RPMI8226 (cell line): ENCODE results near the gene TSPAN19.
"Not testable (repeated sequence)": the region's sequence is repeated elsewhere in the genome, so short reads cannot be mapped to it uniquely, and the experiment has no call there.

Source experiments
- DNase-seq: peaks from one replicate; pipeline ENCODE4 v3.0.0-alpha.2; 2015

Gene TSPAN19

GRCh38 chr12:85036234-85036707, at the start of gene TSPAN19, which contains the start of gene LRRIQ1:
Gene TSPAN19, minus strand, starts transcription at chr12:85036277. Its CDS starts 6,331 bp downstream, at chr12:85029946.
Gene LRRIQ1, plus strand, starts transcription at chr12:85036351. Its CDS starts 1,826 bp downstream, at chr12:85038177.
- peak; percentile 66 for DNase-seq

DNA sequence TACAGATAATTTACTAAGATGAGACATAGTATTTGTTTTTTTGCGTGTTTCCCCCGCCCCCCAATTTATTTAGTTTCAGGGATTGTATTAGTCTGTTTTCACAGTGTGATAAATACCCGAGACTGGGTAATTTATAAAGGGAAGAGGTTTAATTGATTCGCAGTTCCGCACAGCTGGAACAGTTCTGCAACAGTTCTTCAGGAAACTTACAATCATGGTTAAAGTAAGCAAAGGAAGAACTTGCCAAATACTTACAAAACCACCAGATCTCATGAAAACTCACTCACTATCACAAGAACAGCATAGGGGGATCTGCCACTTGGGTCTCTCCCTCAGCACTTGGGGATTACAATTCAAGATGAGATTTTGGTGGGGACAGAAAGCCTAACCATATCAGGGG, 49.0 kb upstream of the TSPAN19 start:
- DNase-seq: no peak

DNA sequence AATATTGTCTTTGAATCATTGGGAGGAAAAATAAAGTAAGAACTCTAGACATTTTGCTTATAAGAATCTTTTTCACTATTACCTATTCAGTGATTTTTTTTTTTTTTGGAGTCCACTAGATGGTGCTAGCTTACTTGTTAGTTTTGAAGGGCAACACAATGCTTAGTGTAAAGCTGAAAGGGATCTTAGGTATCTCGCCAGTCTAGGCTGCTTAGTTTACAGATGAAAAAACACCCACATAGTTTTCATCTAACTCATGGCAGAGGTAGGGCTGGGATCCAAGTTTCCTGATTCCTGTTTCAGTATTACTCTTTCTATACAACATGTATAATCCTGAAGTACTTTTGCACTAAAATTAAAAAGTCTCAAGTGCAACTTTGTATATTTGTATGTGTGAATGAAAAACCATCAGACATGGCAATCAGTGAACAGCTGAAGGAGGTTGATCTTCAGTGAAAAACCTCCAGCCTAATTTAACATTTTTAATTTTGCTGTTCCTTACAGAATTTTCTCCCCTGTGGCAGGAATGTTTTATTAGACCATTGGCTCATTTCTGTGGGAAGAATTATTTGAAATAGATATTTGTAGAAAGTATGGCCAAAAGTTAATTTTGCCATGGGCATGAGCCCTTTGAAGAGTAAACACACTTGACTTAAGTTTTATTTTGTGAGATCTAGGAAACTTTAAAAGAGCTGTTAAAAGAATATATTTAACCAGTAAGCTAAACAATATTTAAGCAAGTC, 40.8 kb upstream of the TSPAN19 start:
- DNase-seq: peak; percentile 23

- no peak for DNase-seq
Observed at GRCh38 chr12:85072826-85073225, 36.7 kb upstream of the TSPAN19 start.

DNA sequence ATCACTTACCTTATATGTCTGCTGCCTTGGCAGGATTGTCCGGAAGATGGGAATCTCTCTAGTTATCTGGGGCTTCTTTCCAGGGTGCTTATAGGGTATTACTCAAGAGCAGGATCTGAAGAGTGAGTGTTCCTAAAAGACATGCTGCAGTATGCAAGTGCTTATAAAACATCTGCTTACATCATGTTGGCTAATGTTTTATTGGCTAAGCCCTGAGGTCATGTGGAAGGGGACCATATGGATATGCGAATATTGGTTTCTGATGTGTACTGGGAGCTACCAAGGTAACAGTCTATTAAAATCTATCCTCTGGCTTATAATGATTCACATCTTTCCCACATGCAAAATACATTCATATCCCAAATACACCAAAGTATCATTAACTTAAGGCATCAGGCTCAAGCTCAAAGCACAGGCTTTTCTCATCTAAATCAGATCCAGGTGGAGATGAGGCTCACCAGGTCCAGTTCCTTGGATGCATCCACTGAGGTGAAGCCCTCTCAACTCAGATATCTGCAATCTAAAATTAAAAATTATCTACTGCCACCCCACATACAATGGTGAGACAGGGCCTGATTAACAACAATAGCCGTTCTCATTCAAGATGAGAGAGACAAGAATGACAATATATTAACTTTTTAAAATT, 29.9 kb upstream of the TSPAN19 start:
- no peak for DNase-seq

GRCh38 chr12:85060916-85061315, 24.8 kb upstream of the TSPAN19 start:
- no peak for DNase-seq

DNA sequence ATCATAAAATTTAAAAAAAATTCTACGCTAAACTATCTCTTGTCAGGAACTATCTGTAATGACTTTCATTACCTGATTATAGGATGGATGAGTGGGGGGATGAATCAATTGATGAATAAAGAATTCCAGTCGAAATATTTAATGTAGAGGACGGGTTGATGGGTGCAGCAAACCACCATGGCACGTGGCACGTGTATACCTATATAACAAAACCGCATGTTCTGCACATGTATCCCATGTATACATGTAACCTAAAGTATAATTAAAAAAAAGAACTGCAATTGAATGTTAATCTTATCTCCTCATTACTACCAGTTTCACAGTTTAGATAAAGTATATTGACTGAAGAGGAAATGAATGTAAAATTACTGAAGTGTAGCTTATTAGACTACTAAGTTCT, 23.5 kb upstream of the TSPAN19 start:
- no peak for DNase-seq

DNA sequence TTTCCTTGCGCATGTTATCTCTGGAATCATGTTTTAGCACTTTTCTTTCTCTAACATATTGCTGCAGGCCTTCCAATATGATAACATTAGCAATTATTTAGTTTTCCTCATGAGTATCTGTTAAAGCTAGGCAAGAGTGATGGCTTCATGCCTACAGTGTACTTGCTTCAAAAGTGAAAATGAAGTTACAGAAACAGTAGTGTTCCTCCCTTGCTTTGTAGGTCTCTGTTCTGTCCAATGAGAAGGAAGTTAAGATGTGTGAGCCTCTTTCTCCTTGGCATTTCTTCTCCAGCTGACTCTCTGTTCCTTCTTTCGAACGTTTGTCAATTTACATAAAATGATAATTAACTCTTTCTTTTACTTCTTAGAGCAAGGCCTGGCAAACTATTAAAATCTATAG, 22.3 kb upstream of the TSPAN19 start:
- no peak for DNase-seq

- peak; percentile 62 for DNase-seq
Observed at GRCh38 chr12:85057370-85057963, 21.4 kb upstream of the TSPAN19 start.

DNA sequence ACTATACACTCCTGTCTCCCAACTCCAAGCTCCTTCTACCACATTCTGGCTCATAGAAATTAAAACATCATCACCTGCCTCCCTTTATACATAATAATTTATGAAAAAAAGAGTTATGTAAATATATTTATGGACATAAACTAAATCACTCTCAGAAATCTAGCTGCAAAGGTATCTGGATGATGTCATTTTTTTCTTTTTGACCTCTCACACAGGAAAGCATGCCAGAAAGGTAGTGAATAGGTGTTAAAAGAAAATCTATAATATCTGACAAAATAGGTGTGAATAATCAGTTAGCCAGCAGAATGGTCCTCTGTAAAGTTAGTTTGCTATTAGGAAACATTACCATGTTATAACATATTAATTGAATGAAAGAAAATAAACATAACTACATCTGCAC, 7.8 kb upstream of the TSPAN19 start:
- DNase-seq: no peak

DNA sequence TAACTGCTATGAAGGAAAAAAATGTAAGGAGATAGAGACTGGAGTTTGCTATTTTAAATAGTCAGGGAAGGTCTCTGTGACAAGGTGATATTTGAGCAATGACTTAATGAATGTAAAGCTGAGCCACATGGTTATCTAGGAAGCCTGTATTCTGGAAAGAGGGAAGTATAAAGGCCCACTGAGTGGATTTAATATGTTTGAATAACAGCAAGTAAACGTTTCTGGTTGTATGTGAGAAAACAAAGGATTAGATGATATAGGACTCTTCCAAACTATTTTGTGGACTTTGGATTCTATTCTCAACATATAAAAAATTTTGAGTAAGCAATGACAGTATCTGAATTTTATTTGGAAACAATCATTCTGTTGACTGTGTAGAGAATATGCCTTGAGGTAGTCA, 5.3 kb upstream of the TSPAN19 start:
- no peak for DNase-seq

DNA sequence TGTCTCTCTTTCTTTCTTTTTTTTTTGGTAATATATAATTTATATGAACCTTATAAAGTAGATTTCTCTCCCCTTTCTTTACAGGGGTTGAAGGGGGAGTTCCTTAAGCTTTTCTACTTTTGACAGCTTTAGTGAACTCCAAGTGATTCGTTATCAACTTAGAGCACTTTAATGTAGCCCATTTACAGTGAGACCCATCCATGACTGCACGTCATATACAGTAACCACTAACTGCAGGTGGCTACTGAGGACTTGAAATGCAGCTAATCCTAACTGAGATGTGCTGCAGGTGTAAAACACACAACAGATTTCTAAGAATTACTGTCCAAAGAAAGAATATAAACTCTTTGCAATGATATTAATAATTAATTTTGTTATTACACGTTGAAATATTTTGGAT, 656 bp upstream of the TSPAN19 start:
- DNase-seq: no peak

DNA sequence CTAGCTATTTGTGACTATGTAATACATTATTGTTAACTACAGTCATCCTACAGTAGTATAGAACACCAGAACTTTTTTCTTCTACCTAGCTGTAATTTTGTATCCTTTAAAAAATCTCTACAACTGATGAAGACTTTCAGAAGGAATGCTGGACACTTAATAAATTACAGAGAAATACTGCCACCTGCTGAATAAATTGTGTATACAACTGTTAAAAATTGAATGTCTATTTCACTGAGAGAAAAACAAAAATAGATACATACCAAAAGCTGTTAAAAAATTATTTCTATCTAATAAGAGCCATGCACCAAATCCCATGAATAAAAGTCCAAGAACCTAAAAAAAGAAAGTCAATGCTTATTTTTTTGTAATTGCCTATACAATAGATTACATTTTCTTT, 6.6 kb downstream of the TSPAN19 start:
- DNase-seq: peak; percentile 25

- DNase-seq: no peak
Observed at GRCh38 chr12:85018098-85018497, 18.0 kb downstream of the TSPAN19 start.

DNA sequence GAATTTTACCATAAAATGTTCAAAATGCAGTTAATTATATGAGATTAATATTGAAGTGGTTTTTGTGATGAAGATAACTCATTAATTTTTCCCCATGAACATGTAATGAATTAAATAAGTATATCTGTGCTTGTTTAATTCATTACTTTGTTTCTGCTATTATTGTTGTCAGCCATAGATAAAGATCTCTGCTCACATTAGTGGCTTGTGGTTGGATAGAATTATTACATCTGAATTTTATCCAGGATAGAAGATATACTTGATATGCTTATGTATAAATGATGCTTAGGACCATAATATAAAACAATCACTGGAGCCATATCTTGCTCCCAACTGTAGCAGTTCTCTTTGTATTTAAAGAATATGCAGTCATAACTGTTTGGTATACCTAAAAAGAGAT, 18.5 kb downstream of the TSPAN19 start:
- DNase-seq: no peak

DNA sequence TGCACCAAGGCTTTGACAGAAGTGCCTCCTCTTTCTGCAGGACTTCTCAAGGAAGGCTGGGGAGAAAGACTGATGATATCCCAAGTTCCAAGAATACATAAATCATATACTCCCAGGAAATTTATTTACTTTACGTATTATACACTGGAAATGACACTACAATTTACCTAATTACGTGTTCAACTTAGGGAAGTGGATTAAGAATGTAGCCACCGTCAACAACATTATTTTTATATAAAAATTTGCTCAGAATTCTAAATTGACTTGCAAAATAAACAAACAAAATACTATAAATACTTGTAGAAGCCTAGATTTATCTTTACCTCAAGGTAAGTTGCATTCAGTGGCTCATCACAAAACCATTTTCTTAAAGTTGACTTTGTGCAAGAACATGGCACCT, 18.9 kb downstream of the TSPAN19 start:
- no peak for DNase-seq

GRCh38 chr12:85016413-85016812, 19.7 kb downstream of the TSPAN19 start:
- DNase-seq: no peak

- no peak for DNase-seq
Observed at GRCh38 chr12:85007836-85008235, 28.2 kb downstream of the TSPAN19 start.

DNA sequence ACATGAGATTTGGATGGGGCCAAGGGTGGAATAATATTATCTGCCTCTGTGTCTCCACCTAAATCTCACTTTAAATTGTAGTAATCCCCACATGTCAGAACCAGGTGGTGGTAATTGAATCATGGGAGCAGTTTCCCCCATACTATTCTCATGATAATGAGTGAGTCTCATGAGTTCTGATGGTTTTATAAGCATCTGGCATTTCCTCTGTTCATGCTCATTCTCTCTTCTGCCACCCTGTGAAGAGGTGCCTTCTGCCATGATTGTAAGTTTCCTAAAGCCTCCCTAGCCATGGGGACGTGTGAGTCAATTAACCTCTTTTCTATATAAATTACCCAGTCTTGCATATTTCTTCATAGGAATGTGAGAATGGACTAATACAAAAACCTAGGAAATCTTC, 29.9 kb downstream of the TSPAN19 start:
- DNase-seq: no peak

DNA sequence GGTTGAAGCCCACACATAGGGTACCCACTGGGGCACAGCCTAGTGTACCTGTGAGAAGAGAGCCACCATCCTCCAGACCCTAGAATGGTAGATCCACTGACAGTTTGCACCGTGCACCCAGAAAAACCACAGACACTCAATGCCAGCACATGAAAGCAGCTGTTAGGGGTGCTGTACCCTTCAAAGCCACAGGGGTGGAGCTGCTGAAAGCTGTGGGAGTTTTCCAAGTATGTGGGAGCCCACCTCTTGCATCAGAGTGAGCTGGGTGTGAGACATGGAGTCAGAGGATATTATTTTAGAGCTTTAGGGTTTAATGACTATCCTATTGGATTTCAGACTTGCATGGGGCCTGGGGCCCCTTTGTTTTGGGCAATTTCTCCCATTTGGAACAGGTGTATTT, 30.5 kb downstream of the TSPAN19 start:
- no peak for DNase-seq

DNA sequence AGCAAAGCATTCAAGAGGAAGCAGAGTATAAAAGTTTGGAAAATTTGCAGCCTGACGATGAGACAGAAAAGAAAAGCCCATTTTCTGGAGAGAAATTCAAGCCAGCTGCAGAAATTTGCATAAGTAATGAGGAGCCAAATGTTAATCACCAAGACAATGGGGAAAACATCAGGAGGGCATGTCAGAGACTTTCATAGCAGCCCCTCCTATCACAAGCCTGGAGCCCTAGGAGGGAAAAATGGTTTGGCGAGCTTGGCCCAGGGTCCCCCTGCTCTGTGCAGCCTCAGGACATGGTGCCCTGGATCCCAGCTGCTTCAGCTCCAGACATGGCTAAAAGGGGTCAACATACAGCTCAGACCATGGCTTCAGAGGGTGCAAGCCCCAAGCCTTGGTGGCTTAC, 31.0 kb downstream of the TSPAN19 start:
- DNase-seq: not testable (repeated sequence)

GRCh38 chr12:85004204-85004603, 31.9 kb downstream of the TSPAN19 start:
- DNase-seq: no peak

DNA sequence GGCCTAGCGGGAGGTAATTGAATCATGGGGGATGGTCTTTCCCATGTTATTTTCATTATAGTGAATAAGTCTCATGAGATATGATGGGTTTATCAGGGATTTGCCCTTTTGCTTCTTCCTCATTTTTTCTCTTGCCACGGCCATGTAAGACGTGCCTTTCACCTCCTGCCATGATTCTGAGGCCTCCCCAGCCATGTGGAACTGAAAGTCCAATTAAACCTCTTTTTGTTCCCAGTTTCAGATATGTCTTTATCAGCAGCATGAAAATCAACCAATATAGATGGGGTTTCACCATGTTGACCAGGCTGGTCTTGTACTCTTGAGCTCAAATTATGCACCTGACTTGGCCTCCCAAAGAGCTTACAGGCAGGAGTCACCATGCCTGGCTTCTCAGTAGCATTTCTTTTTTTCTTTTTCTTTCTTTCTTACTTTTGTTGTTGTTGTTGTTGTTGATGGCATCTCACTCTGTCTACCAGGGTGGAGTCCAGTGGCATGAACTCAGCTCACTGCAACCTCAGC, 33.2 kb downstream of the TSPAN19 start:
- DNase-seq: no peak

DNA sequence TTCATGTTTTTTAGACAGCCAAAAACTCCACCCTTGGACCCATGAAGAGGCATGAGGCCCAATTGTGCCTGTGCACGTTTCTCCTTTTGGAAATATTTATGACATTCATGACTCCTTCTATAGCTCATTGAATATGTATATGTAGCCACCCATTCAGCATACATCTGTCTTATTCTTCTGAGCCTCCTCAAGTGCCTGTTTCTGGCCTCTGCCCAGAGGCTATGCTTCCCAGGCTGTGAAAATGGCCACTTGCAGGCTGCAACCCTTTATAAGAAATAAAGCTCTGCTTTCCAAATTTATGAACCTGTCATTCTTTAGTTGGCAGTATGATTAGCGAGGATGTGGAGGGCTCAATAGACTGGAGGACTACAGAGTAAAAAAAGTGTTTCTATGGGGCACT, 35.3 kb downstream of the TSPAN19 start:
- no peak for DNase-seq
